NCI-H524 treated with DMSO at 0.1 percent for 48 hours (cell line): ENCODE measurements around the gene ADCY10.
"Not testable (repeated sequence)": the region's sequence is repeated elsewhere in the genome, so short reads cannot be mapped to it uniquely, and the experiment has no call there.

Experiments
- DNase-seq: peaks from one replicate; lab custom pipeline; 2025; lab: John Stamatoyannopoulos, UW

ADCY10 gene

DNA sequence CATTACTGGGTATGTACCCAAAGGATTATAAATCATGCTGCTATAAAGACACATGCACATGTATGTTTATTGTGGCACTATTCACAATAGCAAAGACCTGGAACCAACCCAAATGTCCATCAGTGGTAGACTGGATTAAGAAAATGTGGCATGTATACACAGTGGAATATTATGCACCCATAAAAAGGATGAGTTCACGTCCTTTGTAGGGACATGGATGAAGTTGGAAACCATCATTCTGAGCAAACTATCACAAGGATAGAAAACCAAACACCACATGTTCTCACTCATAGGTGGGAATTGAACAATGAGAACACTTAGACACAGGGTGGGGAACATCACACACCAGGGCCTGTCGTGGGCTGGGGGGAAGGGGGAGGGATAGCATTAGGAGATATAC, 26.7 kb downstream of the ADCY10 start:
- DNase-seq, result not testable (repeated sequence)

DNA sequence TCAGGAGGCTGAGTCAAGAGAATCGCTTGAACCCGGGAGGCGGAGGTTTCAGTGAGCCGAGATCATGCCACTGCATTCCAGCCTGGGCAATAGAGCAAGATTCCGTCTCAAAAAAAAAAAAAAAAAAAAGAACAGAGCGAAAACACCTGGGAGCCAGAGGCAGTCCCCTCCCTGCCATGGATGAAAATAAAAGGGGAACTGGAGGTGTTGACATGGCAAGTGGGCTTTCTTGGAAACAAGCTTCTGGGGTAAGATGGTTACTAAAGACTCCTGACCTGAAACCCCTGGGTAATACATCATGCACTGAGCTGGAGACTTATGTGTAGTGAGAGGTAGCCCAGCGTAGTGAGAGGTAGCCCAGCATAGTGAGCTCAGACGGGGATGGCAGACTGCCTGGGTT, 31.6 kb downstream of the ADCY10 start:
- no peak for DNase-seq

DNA sequence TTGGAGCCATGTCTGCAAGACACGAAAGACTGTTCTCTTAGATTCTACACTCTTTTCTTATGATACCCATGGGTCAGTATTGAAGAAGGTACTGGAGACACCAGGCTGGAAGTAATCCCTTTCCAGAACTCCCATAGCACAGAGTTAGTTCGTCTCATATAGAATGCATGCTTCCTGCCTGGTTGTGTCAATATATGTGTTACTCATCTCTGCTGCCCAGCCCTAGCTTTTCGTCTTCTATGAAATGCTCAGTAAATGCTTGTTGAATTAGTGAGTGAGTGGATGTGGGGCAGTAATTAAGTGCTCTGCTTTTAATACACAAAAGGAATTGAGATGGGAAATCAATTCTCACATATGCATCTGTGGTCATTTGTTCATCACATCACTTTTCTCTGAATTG, 32.1 kb downstream of the ADCY10 start:
- DNase-seq, result no peak

DNA sequence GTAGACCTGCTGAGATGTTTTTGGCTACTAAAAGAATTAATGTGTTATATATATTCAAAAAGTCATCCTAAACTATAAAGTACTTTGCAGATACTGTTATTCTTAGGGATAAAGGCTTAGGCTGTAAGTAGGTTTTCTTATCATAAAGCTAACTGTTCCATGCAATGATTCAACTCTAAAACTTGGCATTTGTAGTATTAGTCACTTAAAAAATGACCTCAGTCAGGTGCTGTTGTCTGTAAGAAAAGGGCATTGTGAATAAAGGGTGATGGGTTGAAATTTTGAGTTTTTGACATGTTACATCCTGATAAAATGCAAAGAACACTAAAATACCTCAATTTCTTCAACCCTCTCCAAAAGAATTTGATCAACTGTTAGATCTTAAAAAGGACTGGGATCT, 32.9 kb downstream of the ADCY10 start:
- no peak for DNase-seq

DNA sequence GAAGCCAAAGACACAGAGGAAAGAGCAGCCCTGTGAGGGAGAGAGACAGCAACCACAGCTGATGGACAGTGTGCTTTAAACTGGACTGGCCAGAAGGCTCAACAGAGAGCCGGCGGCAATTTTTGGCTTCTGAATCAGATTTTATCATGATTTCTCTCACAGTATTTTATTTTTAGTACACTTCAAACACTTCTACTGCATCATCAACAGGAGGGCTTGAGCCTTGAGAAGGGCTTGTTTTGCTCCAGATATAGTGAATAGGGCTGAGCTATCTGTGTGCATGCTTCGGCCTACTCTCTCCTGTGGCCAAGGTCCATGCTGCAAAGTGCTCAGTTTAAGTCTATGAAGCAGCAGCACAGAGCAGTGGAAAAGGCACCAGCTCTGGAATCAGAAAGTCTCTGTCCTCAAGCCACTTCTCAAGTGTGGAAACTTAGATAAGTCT, 33.3 kb downstream of the ADCY10 start:
- no peak for DNase-seq

DNA sequence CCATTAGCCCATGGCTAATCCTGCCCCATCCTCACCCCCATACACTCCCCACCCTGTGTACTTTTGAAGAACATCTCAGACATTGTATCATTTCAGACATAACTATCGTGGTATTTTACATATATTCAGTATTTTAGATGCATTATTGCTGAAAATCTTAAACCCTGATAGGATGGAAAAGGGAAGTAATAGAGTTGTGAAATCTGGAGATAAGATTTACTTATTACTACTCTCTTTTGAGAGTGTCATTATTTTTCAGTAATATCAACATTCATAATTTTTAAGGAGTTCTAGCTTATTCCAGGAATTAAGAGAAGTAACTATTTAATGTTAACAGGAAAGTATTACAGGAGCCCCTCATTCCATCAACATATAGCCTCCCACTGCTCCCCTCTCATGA, 34.4 kb downstream of the ADCY10 start:
- no peak for DNase-seq

DNA sequence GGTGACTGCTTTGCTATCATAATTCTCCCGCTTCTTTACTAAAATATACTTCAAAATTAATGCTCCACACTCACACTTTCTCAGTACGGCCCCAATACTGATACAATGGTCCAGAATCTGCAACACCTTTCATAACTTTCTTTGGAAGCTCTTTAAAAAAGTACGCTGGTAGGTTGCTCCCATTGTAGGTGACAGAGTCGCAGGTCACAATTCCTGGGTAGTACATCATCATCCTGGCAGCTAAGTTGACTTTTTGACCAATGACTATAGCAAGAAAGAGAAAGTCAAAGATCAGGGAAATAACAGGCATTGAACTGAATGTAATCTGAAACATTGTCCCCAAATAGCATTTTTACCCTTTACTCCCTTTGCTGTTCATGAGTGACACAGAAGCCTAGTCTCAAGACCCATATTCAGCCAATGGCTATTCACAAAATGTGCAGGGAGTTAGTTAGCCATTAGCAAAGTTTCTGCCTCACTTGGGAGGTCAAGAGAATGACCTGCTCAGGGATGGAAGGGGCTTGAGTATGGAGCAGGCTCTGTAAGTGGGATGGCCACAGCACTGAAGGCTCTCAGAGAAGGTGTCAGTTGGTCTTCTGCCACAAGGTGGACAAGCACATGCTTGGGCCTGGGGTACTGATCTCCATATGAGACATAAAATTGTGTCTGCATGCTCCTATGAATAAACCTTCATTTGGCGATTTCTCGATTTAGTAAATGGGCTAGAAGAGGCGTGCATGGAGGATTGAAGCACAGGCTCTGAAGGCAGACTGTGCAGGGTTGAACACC, 35.4 kb downstream of the ADCY10 start:
- DNase-seq, result no peak

DNA sequence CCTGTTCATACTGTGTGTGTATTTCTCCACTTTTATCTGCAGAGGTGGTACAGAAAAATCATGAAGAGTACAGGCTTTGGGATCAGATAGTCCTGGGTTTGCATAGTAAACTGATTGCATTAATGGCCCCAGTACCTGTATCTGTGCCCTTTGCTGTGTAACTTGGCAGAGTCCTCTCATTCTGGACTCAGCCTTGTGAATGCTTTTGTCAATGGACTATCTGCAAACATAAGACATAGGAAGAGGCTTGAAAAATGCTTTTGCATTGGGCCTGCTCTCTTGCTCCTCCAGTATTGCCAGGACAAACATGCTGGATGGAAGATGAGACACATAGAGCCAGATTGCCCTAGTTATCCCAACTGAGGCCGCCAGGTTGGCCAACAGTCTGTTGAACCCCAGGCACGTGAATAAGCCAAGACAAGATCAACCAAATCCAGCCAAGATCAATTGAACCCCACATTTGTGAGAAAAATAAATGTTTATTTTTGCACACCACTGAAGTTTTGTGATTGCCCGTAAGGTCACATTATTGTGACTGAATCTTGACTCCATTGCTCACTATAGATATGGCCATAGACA, 37.2 kb downstream of the ADCY10 start:
- DNase-seq, result no peak

DNA sequence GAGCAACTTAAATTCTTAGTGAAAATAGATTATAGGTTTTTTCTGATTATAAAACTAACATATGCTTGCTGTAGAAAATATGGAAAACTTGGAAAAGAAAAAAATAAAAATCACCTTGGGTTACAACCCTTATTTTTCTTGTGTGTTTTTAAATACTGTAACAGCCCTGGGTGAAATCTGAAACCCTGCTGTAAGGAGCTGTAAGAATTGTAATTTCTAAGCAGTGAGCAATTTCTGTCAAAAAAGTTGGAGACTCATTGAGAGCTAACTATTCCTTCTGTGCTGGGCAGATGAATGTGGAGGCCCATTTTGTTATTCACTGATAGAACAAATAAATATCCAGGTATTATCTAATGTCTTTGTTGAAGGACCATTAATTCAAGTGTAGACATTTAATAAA, 42.6 kb downstream of the ADCY10 start:
- no peak for DNase-seq

DNA sequence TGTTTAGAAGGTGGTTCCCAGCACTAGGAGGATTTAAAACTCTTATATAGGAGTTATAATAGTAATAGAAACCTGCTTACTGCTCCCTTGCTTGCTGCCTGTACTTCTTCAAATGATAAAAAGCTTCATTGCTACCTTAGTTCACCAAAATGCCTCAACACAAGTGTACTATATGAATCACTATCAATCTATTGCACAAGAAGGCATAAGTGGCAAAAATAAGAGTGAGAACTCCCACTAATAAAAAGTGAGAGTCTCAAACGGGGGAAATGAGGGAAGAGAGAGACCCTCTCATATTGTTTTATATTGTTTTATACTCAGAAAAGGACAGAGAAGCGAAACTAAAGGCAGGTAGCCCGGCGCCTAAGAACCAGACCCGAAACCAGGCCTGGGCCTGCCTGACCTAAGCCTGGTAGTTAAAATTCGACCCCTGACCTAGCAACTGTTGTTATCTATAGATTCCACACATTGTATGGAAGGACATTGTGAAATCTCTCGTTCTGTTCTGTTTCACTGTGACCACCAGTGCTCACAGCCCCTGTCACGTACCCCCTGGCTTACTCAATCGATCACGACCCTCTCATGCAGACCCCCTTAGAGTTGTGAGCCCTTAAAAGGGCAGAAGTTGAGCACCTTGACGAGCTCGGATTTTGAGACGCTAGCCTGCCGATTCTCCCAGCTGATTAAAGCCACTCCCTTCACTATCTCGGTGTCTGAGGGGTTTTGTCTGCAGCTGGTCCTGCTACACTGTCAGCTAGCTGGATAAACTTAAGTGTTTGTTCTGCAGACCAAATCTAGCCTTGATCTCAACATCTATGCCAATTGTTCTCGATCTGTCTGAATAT, 44.6 kb downstream of the ADCY10 start:
- not testable (repeated sequence) for DNase-seq

DNA sequence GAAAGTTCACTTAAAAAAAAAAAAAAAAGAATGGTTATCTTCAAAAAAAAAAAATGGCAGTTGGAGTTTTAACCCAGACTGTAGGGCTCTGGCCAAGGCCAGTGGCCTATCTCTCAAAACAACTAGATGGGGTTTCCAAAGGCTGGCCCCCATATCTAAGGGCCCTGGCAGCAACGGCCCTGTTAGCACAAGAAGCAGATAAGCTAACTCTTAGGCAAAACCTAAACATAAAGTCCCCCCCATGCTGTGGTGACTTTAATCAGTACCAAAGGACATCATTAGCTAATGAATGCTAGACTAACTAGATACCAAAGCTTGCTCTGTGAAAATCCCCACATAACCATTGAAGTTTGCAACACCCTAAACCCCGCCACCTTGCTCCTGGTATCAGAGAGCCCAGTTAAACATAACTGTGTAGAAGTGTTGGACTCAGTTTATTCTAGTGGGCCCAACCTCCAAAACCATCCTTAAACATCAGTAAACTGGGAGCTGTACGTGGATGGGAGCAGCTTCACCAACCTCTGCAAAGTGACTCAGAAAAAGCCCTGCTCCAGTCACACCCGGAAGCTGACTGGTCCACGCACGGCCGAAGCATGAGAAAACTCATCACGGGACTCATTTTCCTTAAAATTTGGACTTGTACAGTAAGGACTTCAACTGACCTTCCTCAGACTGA, 47.1 kb downstream of the ADCY10 start:
- not testable (repeated sequence) for DNase-seq

DNA sequence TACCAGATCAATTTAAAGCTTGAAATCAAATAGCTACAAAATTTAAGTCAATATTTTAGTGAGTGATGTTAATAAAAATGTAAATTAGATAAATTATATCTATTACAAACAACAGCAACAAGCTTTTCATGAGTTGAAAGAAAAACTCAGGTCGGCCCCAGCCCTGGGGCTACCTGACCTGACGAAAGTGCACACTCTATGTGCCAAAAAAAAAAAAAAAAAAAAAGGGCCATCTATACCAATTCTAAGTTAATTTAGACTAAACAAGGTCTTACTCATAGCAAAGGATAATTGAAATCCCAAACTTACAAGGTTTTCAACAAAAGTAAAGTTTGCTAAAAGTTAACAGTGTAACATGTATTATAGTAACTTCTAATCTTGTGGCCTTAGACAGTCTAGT, 47.6 kb downstream of the ADCY10 start:
- DNase-seq, result not testable (repeated sequence)

DNA sequence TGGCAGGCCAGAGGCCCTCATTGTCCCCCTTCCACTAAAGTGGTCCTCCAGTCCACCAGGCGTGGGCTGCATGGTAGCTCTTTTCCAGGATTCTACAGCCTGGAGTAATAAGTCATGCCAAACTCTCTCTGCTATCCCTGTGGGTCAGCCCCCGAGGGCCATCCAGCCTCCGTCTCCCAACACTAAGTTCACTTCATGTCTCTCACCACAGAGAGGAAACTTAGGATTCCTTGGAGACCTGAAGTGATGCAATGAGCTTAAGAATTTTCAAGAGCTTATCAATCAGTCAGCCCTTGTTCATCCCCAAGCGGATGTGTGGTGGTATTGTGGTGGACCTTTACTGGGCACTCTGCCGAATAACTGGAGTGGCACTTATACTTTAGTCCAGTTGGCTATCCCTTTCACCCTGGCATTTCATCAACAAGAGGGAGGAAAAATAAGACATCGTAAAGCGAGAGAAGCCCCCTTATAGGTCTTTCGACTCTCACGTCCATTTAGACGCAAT, 48.1 kb downstream of the ADCY10 start:
- not testable (repeated sequence) for DNase-seq

DNA sequence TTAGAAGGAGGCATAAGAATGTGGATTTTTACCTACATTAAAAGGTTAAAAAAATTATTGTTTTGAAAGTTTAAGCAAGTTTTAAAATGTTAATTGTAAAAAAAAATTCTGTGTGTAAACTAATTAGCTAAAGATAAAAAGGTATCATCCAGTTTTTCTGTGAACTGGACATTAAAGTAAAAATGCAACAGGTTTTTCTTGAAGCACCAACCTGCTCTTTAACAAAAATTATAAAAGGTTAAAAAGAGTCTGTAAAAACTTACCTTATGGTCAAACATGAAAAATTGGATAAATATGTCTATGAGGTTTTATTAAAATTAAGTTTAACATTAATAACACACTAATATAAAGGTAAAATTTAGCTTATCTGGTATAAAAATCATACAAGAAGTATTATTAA, 48.7 kb downstream of the ADCY10 start:
- DNase-seq, result not testable (repeated sequence)

DNA sequence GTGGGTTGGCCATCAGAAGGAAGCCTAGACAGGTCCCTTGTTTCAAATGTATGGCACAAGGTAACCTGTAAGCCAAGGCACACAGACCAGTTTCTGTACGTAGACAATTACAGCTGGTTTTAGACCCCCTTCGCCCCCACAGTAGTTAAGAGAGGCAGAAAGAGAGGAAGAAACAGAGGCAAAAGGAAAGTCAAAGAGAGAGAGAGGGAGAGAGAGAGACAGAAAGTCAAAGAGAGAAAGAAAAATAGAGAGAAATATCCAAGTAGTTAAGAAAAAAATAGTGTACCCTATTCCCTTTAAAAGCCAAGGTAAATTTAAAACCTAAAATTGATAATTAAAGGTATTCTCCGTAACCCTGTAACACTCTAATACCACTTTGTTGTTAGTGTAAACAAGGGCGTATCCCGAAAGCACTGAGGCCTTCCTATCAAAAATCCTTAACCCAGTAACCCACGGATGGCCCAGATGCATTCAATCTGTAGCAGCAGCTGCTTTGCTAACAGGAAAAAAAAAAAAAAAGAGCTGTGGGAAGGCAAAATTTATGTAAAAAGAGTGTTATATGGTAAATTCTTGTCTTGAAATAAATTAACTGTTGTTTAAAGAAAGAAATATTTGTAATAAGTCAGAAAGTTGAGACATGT, 49.4 kb downstream of the ADCY10 start:
- no peak for DNase-seq

DNA sequence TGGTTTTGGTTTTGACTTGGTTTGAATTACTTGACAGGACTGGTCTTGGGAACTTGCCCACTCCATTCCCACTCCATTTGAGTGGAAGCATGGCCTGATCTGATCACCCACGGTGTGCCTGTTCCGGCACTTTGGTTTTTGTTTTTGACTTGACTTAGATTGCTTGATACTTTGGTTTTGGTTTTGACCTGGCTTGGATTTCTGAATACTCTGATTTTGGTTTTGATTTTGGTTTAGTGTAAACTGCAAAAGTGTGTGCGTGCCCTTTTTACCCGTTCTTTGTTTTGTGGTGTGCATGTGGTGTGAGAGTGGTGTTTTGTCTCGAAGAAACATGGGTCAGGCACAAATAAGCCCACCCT, 50.0 kb downstream of the ADCY10 start:
- no peak for DNase-seq

DNA sequence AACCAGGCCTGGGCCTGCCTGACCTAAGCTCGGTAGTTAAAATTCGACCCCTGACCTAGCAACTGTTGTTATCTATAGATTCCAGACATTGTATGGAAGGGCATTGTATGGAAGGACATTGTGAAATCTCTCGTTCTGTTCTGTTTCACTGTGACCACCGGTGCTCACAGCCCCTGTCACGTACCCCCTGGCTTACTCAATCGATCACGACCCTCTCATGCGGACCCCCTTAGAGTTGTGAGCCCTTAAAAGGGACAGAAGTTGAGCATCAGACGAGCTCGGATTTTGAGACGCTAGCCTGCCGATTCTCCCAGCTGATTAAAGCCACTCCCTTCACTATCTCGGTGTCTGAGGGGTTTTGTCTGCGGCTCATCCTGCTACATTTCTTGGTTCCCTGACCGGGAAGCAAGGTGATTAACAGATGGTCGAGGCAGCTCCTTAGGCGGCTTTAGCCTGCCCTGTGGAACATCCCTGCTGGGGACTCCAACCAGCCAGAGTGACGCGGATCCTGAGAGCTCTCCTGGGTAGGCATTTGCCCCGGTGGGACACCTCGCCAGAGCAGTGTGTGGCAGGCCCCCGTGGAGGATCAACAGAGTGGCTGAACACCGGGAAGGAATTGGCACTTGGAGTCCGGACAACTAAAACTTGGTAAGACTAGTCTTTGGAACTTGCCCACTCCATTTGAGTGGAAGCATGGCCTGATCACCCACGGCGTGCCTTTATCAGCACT, 50.6 kb downstream of the ADCY10 start:
- DNase-seq, result not testable (repeated sequence)

DNA sequence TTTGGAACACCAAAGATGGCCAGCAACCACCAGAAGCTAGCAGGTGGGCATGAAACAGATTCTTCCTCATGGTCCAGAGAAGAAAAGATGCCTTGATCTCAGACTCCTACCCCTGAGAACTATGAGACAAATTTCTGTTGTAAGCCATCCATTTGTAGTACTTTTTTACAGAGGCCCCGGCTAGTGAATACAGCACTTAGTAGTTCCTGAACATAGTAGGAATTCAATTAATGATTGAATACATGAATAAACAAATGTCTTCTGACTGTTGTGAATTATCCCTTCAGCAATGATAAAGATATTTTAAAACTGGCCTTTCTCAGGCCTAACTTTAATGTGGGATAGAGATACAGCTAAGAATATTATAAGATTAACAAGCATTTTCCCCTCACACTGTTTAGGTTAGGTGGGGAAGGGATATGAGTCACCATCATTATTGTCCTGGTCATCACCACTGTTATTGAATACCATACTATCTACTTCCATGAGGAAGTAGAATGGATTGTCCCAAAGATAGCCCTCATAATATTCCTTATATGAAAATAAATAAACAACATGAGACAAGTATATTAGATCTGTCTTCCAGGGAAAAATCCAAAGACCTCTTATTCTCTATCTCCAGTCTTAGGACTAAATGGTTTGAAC, 51.4 kb downstream of the ADCY10 start:
- no peak for DNase-seq

DNA sequence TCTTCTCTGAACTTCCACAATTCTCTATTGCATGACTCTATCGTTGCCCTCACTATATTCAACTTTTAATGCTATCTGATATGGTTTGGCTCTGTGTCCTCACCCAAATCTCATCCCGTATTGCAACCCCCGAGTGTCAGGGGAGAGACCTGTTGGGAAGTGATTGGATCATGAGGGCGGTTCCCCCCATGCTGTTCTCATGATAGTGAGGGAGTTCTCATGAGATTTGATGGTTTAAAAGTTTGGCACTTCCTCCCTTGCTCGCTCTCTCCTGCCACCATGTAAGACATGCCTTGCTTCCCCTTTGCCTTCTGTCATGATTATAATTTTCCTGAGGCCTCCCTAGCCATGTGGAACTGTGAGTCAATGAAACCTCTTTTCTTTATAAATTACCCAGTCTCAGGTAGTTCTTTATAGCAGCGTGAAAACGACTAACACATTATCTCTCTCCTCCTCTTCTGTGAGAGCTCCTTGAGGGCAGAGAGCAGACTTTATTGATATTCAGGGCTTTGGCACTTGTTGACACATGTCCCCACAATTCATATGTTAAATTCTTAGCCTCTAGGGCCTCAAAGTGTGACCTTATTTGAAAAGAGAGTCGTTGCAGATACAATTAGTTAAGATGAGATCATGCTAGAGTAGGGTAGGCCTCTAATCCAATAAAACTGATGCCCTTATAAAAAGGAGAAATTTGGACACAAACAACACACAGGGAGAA, 52.1 kb downstream of the ADCY10 start:
- no peak for DNase-seq
